Activated T-helper 1 cell treated with anti-CD3 and anti-CD28 coated beads, Interleukin-12 subunit alpha, Interleukin-12 subunit beta, Interleukin-2, Interleukin-4 antibody, amounts not matched to agents 30 ng/mL and 10 ng/mL and 1 ng/mL, durations not matched to agents 14 hours and 24 hours and 36 hours (primary cell): ENCODE data around the gene RPS13. TPM values are rescaled to one million over a fixed set of nuclear protein-coding genes. Genes with fewer than 3 reads are reported as not detected.
"Not testable (repeated sequence)": the region's sequence is repeated elsewhere in the genome, so short reads cannot be mapped to it uniquely, and the experiment has no call there.

Experiments used
- DNase-seq: peaks from one replicate; pipeline ENCODE4 v3.0.0; 2021; ENCODE audit warnings: low spot score
- H3K27ac Mint-ChIP-seq: one replicate; pipeline ENCODE4 v1.8.0; 2021; ENCODE audit warnings: mild to moderate bottlenecking, mixed read lengths
- H3K27me3 Mint-ChIP-seq: one replicate; pipeline ENCODE4 v1.8.0; 2022; ENCODE audit warnings: mild to moderate bottlenecking, moderate library complexity, mixed read lengths; ENCODE audit not compliant: insufficient read depth
- H3K36me3 Mint-ChIP-seq: one replicate; pipeline ENCODE4 v1.8.0; 2021; ENCODE audit warnings: low read depth, mixed read lengths
- H3K4me1 Mint-ChIP-seq: one replicate; pipeline ENCODE4 v1.8.0; 2021; ENCODE audit warnings: low read depth, mixed read lengths
- H3K4me3 Mint-ChIP-seq: one replicate; pipeline ENCODE4 v1.8.0; 2021; ENCODE audit warnings: mild to moderate bottlenecking, moderate library complexity, mixed read lengths
- H3K9me3 Mint-ChIP-seq: one replicate; pipeline ENCODE4 v1.8.0; 2021; ENCODE audit warnings: mixed read lengths
- intact Hi-C: fragments of 100-400 bp; cut with micrococcal nuclease; formaldehyde crosslinking; loops from one replicate; pipeline ENCODE4 v1.15.1; 2024
- total RNA-seq: library from RNA; stranded (reverse); gene quantifications from 2 replicates; pipeline ENCODE4 v1.2.3, GENCODE V29; 2022

RPS13 gene
- 1,187 and 1,191 TPM in 2 replicates for total RNA-seq

GRCh38 chr11:17077520-17078401 is at the start of gene RPS13:
Gene RPS13 (minus strand): TSS chr11:17077667. CDS start chr11:17077641, 26 bp downstream.
- no peaks in the 10 kb centered on the region for H3K27me3 Mint-ChIP-seq
- peak; percentile 93 for DNase-seq
- peaks cover 47% of the 10 kb centered on the region for H3K36me3 Mint-ChIP-seq
- H3K27ac Mint-ChIP-seq, result peak within 1 kb of the TSS; percentile 95
- H3K4me3 Mint-ChIP-seq, result peak within 1 kb of the TSS; percentile 99
- peaks cover 39% of the 10 kb centered on the region for H3K4me1 Mint-ChIP-seq
- intact Hi-C loops, result loop anchor here (1.0 to 10.0 kb wide), 16 partner anchors 70 to 1319 kb away; partner anchors contain the start of genes C11orf58, GTF2H1, HPS5 and NUCB2
- H3K9me3 Mint-ChIP-seq, result no peaks in the 10 kb centered on the region

- intact Hi-C loops, result no loop called here
- Mint-ChIP-seq H3K9me3 (no peaks in the 10 kb centered on the region), H3K27me3 (no peaks in the 10 kb centered on the region), H3K36me3 (peaks cover 11% of the 10 kb centered on the region), H3K4me1 (no peaks in the 10 kb centered on the region), H3K4me3 (no peak overlapping the region), H3K27ac (no peak overlapping the region)
- DNase-seq, result no peak
Observed at GRCh38 chr11:17121981-17122380, 44.5 kb upstream of the RPS13 start.

GRCh38 chr11:17117262-17117661 is 39.8 kb upstream of the RPS13 start:
- H3K4me3 Mint-ChIP-seq, result no peak overlapping the region
- no peaks in the 10 kb centered on the region for H3K27me3 Mint-ChIP-seq
- H3K4me1 Mint-ChIP-seq, result no peaks in the 10 kb centered on the region
- DNase-seq, result no peak
- no peaks in the 10 kb centered on the region for H3K9me3 Mint-ChIP-seq
- peaks cover 19% of the 10 kb centered on the region for H3K36me3 Mint-ChIP-seq
- intact Hi-C loops, result no loop called here
- no peak overlapping the region for H3K27ac Mint-ChIP-seq

- Mint-ChIP-seq H3K27ac (no peak overlapping the region), H3K36me3 (peaks cover 13% of the 10 kb centered on the region), H3K27me3 (no peaks in the 10 kb centered on the region), H3K4me3 (no peak overlapping the region), H3K9me3 (no peaks in the 10 kb centered on the region), H3K4me1 (no peaks in the 10 kb centered on the region)
- intact Hi-C loops, result no loop called here
- no peak for DNase-seq
Observed at GRCh38 chr11:17116117-17116516, 38.6 kb upstream of the RPS13 start.

GRCh38 chr11:17107745-17108144 is 30.3 kb upstream of the RPS13 start:
- H3K4me3 Mint-ChIP-seq, H3K27me3 Mint-ChIP-seq, H3K9me3 Mint-ChIP-seq, DNase-seq, intact Hi-C loops, H3K27ac Mint-ChIP-seq, H3K4me1 Mint-ChIP-seq: not testable (repeated sequence)
- peaks cover 18% of the 10 kb centered on the region for H3K36me3 Mint-ChIP-seq

- H3K4me3 Mint-ChIP-seq, DNase-seq, intact Hi-C loops, H3K4me1 Mint-ChIP-seq, H3K27ac Mint-ChIP-seq, H3K27me3 Mint-ChIP-seq, H3K9me3 Mint-ChIP-seq: not testable (repeated sequence)
- H3K36me3 Mint-ChIP-seq, result peaks cover 18% of the 10 kb centered on the region
Observed at GRCh38 chr11:17105404-17106040, 28.1 kb upstream of the RPS13 start.

GRCh38 chr11:17102462-17102861 is 25.0 kb upstream of the RPS13 start:
- intact Hi-C loops, result no loop called here
- Mint-ChIP-seq H3K4me1 (no peaks in the 10 kb centered on the region), H3K27me3 (no peaks in the 10 kb centered on the region), H3K27ac (no peak overlapping the region), H3K9me3 (no peaks in the 10 kb centered on the region), H3K36me3 (peaks cover 14% of the 10 kb centered on the region), H3K4me3 (no peak overlapping the region)
- no peak for DNase-seq

- intact Hi-C loops, result no loop called here
- DNase-seq, result no peak
- H3K4me3 Mint-ChIP-seq, result no peak overlapping the region
- no peak overlapping the region for H3K27ac Mint-ChIP-seq
- H3K36me3 Mint-ChIP-seq, result peaks cover 10% of the 10 kb centered on the region
- H3K9me3 Mint-ChIP-seq, result no peaks in the 10 kb centered on the region
- no peaks in the 10 kb centered on the region for H3K4me1 Mint-ChIP-seq
- no peaks in the 10 kb centered on the region for H3K27me3 Mint-ChIP-seq
Observed at GRCh38 chr11:17098658-17099057, 21.2 kb upstream of the RPS13 start.

- Mint-ChIP-seq H3K36me3 (peaks cover 10% of the 10 kb centered on the region), H3K9me3 (no peaks in the 10 kb centered on the region), H3K27ac (no peak overlapping the region), H3K4me1 (no peaks in the 10 kb centered on the region), H3K4me3 (no peak overlapping the region), H3K27me3 (no peaks in the 10 kb centered on the region)
- DNase-seq, result no peak
- intact Hi-C loops, result no loop called here
Observed at GRCh38 chr11:17098038-17098437, 20.6 kb upstream of the RPS13 start.

- H3K36me3 Mint-ChIP-seq, H3K4me3 Mint-ChIP-seq, H3K9me3 Mint-ChIP-seq, DNase-seq, intact Hi-C loops, H3K27me3 Mint-ChIP-seq, H3K27ac Mint-ChIP-seq, H3K4me1 Mint-ChIP-seq: not testable (repeated sequence)
Observed at GRCh38 chr11:17085976-17086375, 8.5 kb upstream of the RPS13 start.

GRCh38 chr11:17077240-17077519 is 287 bp downstream of the RPS13 start:
- no peaks in the 10 kb centered on the region for H3K9me3 Mint-ChIP-seq
- no peak for DNase-seq
- intact Hi-C loops, result loop anchor here (1.0 to 10.0 kb wide), 16 partner anchors 70 to 1320 kb away; partner anchors contain the start of genes C11orf58, GTF2H1, HPS5 and NUCB2
- H3K36me3 Mint-ChIP-seq, result peaks cover 47% of the 10 kb centered on the region
- peaks cover 39% of the 10 kb centered on the region for H3K4me1 Mint-ChIP-seq
- H3K4me3 Mint-ChIP-seq, result peak overlapping the region; percentile 99
- peak overlapping the region; percentile 95 for H3K27ac Mint-ChIP-seq
- no peaks in the 10 kb centered on the region for H3K27me3 Mint-ChIP-seq

GRCh38 chr11:17076517-17077239 is 789 bp downstream of the RPS13 start:
- H3K9me3 Mint-ChIP-seq, result no peaks in the 10 kb centered on the region
- intact Hi-C loops, result loop anchor here (1.0 to 10.0 kb wide), 16 partner anchors 71 to 1320 kb away; partner anchors contain the start of genes C11orf58, GTF2H1, HPS5 and NUCB2

More at GRCh38 chr11:17076517-17077239, 789 bp downstream of the RPS13 start:
- H3K27ac Mint-ChIP-seq, result peak overlapping the region; percentile 95
- H3K4me1 Mint-ChIP-seq, result peaks cover 39% of the 10 kb centered on the region
- peaks cover 47% of the 10 kb centered on the region for H3K36me3 Mint-ChIP-seq
- H3K4me3 Mint-ChIP-seq, result peak overlapping the region; percentile 99
- no peaks in the 10 kb centered on the region for H3K27me3 Mint-ChIP-seq
- no peak for DNase-seq
